ENCODE data around the gene STRBP.
"Not testable (repeated sequence)": the region's sequence is repeated elsewhere in the genome, so short reads cannot be mapped to it uniquely, and the experiment has no call there.

STRBP gene

DNA sequence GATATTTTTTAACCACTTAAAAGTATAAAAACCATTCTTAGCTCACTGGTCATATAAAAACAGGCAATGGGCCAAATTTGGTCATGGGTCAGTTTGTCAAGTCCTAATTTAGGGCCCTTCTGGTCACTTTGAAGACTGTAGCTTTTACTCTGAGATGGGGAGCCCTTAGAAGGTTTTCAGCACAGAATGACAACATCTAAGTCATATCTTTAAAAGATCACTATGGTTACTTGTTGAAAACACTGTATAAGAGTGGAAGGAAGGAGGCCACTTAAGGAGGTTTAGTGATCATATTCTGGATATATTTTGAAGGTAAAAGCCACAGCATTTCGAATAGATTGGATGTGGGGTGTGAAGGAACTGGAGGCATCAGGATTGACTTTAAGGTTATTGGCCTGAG lies 76.7 kb downstream of the STRBP start:
- DNase-seq (ENCODE audit: low read depth, low spot score), result no peak

DNA sequence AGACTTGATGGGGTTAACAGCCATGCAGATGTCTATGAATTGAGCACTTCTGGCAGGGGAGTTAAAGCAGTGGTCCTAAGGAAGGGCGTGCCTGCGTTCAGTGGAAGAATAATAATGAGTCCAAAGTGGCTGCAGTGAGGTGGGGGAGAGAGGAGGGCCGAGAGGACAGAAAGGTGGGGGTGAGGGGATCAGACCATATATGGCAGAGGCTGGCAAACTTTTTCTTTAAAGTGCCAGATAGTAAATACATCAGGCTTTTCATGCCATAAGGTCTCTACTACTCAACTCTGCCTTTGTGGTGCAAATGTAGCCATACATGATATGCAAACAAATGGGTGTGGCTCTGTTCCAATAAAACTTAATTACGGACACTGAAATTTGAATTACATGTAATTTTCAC lies 77.1 kb downstream of the STRBP start:
- no peak for DNase-seq (ENCODE audit: low read depth, low spot score)

DNA sequence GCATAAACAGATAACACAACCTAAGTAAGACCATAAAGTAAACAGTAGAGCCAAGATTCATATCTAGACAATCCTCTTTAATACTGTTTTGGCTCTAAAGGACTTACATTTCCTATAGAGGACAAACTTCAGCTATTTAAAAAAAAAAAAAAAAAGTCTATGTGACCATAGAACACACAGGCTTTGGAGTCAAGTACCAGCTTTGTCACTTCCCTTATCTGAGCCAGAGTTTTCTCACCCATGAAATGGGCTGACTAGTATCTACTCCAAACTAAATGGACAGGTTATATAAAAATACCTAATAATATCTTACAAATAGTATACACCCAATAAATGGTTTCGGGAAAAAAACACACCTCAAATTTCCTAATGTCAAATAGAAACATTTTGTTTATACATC lies 81.3 kb downstream of the STRBP start:
- no peak for DNase-seq (ENCODE audit: low read depth, low spot score)

DNA sequence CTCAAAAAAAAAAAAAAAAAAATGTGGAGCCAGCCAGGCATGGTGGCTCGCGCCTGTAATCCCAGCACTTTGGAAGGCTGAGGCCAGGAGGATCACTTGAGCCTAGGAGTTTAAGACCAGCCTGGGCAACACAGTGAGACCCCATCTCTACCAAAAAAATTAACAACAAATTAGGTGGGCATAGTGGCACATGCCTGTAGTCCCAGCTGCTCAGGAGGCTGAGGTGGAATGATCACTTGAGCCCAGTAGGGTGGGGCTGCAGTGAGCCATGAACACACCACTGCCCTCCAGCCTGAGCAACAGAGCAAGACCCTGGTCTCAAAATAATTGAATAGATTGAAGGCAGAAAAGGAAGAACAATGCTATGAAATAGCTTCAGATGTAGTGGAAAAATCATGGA lies 82.4 kb downstream of the STRBP start:
- not testable (repeated sequence) for DNase-seq (ENCODE audit: low read depth, low spot score)

DNA sequence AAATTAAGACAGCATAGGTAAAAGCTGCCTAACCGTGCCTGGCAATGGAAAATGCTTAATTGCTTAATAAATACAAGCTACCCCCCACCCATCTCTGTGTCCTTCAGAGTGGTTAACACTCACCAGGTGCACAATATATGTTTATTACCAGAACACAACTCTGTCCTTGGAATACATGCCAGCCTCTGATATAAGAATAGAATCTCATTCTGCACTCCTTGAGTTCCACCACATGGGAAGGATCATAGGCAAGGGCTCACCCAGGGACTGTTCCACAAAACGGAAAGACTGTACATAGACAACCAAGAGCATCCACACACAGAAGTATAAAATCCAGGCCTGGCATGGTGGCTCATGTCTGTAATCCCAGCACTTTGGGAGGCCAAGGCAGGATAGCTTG lies 91.4 kb downstream of the STRBP start:
- DNase-seq (ENCODE audit: low read depth, low spot score), result no peak

DNA sequence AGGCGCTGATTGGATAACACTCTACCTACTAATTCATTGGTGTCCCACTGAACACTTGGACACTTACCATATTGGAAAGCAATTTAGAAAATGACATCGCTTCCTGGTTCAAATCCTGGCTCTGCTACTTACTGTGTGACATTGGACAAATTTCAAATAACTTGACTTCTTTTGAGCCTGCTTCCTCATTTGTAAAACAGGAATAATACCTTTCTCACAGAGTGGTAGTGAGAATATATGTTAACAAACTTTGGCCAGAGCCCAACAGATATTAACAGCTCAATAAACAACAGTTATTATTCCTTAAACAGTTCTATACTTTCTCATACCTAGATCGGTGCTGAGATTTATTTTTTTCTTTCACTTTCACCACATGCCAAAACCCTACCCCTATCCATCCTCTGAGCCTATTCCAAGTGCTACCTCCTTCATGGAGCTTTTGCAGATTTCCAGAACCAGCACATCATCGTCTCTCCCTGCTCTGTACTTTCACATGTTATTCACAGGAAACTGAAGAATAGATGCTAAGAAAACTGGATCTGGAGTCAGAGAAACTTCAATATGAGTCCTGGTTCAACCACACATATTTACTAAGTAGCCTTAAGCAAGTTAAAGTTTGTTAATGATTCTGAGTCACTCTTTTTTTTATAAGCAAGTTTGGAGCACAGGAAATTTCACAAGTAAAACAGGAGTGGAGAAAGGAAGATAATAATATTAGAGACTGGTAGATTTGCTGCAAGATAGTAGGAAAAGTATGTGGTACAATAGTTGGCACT lies 92.3 kb downstream of the STRBP start:
- no peak for DNase-seq (ENCODE audit: low read depth, low spot score)

DNA sequence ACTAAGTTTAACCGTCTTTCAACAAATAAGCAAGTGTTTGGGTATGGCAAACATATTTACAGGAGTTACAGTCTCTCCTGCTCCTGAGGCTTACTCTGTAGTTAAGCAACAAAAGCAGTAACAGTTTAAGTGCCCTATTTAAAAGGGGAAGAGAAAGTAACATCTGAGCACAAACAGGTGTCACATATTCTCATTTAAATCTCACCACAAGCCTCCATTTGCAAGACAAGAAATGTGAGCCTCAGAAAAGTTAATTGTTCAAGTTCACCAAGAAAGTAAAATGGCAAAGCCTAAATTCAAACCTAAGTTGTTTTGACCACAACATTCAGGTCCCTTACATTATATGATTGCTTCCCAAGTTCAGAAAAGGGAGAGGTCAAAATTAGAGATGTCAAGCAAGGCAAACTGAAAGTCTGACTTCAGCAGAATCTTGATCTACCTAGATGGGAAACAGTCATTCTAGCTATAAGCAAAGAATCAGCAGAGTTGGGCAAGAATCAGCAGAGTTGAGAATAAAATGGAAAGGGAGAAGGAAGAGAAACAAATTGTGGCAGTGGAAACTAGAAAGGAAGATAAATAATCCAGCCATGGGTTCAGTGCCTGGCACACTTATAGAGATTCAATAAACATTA lies 93.4 kb downstream of the STRBP start:
- DNase-seq (ENCODE audit: low read depth, low spot score), result no peak

DNA sequence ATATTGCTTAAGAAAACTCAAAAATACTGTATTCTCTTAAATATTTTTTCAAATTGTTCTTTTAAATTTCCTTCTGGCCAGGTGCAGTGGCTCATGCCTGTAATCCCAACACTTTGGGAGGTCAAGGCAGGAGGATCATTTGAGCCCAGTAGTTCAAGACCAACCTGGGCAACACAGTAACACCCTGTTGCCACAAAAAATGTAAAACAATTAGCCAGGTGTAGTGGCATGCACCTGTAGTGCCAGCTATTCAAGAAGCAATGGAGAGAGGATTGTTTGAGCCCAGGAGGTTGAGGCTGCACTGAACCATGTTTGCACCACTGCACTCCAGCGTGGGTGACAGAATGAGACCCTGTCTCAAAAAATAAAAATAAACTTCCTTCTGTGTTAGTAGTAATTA lies 94.3 kb downstream of the STRBP start:
- no peak for DNase-seq (ENCODE audit: low read depth, low spot score)

DNA sequence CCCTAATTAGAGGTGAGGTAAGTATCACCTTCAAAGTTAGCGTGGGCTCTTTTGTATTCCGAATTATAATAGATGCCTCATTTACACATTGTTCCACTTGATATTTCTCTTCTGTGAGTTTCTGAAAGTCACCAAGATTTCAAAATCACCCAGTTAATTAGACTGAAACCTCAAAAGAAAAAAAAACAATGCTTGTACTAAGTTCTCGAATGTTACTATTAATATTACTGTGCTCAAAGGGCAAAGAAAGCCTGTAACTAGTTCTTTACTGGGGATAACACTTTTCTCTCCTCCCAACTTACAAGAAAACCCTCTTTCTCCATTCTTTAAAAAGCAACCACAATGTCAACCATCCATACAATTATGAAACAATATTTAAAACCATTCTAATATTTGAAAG lies 98.5 kb downstream of the STRBP start:
- DNase-seq (ENCODE audit: low read depth, low spot score), result no peak

DNA sequence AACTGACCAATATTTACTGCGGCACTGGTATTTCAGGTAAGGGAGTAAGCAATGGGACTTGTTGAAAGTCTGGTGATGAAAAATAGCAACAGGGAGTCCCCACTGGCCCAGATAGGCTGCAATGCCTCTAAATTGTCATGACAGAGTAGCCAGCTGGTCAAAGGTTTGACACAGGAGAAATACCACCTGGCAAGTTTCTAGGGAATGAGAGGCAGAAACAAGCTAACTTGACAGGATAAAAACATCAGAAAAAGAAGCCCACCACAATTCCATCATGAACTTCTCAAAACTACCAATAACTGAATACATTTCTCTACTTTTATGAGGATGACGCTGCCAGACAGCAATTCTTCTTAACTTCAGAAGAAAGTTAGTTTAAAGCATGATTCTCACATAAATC lies 99.8 kb downstream of the STRBP start:
- DNase-seq (ENCODE audit: low read depth, low spot score), result no peak

DNA sequence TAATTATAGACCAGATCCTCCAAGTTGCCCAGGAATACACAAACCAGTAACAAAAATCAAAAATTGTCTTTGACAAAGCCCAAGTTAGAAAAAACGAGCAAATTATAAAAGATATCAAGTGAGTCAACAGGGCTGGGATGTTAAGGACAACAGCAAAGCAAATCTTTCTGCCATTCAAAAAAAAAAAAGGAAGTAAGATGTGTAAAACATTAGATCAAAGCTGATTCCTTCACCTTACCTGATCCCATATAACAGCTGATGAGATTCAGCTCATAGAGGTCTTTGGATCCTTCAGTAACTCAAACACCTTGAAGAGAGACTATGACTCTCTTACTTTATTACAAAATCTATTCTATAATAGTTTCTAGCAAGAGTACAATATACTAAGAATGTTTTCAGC lies 100.9 kb downstream of the STRBP start:
- DNase-seq (ENCODE audit: low read depth, low spot score), result no peak

DNA sequence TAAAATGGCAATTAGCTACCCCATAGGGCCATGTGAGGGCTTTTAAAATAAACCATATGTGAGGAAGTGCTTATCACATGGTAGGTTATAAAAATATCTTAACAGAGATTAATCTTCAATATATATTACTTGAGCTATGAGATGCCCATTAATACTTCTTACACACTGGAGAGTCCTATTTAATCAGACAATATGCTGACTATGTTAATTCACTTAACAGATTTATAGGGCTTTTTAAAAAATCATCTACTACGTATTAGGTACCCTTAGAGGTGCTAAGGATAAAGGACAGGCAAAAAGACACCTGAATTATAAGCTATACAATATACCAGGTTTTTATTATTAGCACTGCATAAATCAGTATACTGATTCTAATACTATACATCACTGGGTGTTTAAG lies 102.6 kb downstream of the STRBP start:
- DNase-seq (ENCODE audit: low read depth, low spot score), result no peak

DNA sequence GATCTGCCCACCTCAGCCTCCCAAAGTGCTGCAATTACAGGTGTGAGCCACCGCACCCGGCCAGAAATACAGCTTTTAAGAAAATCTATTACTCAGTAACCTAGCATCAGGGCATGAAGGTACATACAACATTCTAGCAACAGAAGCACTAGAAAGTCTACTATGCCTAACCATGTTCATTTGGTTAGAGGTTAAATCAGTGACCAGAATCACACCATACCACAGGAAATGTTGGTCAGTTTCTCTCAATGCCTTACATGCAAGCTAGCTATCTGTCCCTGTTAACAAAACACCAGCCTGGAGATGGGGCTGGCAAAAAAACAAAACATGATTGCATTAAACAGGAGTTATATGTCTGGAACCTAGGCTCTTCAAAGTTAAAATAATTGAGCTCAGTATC lies 104.1 kb downstream of the STRBP start:
- DNase-seq (ENCODE audit: low read depth, low spot score), result no peak

DNA sequence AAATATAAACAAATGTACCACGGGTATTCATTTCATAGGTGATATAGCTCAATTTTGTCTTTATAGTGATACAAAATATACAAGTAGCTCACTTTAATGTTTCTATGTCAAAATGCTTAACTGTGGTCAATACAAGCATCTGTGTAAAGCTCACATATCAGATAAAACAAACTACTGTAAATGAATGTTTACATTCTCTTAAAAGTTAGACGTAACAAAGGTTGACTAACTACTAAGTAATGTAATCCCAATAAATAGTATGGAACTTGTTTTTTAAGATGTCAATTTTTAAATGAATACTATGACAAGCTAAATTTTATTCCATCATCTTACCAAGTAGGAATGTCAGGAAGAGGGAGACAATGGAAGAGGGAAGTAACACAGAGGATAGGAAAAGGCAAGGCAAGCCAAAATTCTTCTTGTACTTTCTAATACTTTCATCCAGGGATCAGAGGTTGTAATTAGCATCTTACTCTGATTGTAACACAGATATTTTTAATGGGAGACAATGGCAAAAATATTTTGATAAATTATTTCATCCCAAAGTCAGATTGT lies 105.5 kb downstream of the STRBP start:
- DNase-seq (ENCODE audit: low read depth, low spot score), result no peak

DNA sequence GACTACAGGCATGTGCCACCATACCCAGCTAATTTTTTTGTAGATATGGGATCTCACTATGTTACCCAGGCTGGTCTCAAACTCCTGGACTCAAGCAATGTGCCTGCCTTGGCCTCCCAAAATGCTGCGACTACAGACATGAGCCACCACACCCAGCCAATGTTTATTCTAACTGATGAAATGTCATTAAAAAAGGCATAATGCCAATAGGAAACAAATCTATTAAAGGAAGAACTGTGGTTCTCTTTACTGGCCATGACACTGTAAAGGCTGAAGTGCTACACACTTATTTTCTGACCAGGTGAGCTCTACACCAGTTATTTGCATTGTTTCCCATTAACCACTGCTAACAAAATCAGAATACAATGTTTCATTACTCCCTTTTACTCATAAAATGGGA lies 106.0 kb downstream of the STRBP start:
- no peak for DNase-seq (ENCODE audit: low read depth, low spot score)

DNA sequence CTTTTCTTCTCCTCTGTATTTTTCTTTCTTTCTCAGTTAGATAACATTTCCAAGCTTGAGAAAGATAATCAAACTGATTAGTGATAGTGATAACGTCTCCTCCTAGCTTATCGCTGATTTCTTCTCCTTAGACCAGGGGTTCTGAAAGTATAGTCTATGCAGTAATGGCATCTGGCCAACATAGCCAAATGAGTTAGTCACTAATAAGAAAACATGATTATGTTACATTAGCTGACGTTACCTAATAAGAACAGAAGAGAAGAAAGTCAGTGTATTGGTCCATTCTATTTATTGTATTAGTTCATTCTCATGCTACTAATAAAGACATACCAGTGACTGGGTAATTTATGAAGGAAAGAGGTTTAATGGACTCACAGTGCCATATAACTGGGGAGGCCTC lies 111.2 kb downstream of the STRBP start:
- peak; percentile 1 for DNase-seq (ENCODE audit: low read depth, low spot score)

DNA sequence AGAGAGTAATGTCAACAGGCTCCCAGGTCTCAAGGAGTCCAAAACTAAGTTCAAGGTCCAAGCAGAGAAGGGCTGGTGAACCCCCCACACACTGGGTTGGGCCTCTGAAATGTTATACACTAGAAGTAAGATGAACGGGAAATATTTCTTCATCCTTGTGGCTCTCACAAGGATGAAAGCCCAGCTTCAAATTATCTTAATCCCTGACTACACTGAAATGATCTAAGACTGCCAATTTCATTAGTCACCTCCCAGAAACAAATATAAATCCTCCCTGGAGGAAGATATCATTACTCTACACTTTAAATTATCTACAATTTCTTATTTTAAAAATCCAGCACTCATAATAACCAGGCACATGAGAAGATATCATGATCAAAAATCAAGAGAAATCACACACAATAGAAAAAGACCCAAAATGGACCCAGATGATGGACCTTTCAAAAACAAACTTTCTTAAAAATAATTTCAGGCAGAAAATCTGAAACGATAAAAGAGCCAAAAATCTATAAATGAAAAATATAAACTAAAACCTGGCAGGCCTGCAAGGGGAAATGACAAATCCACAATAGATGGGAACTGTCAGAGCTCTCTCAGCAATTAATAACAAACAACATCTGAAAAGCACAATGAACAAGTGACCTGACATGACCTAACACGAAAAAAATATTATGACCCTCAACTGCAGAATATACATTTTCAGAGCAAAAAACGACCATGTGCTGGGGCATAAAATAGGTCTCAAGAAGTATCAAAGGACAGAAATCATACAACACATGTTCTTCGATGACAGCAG lies 117.5 kb downstream of the STRBP start:
- no peak for DNase-seq (ENCODE audit: low read depth, low spot score)

DNA sequence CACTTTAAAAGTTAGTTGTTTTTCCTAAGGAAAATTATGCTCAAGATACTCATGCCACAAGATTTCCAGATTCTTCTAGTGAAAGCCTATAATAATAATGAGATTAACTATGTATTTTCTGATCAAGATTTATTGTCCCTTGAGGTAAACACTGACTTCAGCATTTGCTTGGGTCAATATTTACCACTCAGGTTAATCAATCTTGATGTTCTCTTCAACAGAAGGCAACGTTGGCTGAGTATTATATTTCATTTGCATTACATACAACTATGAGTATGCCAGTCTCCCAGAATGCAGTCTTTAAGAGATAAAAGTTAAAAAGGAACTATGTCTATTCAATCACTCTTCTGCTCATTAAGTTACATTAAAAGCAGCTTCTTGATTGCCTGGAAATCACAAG lies 119.3 kb downstream of the STRBP start:
- no peak for DNase-seq (ENCODE audit: low read depth, low spot score)

DNA sequence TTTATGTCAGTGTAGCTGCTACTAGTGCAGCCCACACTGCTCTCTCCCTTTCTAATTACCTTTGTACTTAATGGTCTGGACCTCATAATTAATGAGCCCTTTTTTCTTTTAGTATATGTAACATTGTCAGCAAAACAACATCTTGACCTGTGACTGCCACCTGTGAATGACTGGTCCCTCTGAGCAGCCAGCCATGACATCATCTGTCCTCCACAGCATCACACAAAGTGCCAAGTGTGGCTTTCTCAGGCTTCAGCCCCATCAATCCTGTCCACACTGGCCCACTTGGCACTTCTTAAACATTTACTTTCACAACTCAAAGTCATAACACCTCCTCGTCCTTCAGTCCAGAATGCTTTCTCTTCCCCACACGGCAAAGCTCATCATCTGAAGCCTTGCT lies 130.2 kb downstream of the STRBP start:
- no peak for DNase-seq (ENCODE audit: low read depth, low spot score)

DNA sequence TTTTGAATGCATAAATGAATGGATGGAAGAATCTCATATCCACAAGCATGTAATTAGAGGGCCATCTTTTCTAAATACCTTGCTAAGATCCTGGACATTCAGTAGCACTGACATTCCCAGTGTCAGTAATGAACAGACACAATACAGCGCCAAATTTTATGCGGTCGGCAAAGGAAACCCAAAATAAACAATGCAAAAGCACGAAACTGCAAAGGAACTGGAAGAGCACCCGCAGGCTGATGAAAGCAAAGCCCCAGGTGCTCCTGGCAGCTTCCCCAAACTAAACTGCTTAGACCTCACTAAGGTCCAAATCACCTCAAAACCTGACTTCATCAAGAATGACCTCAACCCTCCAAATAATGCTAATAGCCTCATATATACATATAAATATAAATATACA lies 133.0 kb downstream of the STRBP start:
- DNase-seq (ENCODE audit: low read depth, low spot score), result no peak

DNA sequence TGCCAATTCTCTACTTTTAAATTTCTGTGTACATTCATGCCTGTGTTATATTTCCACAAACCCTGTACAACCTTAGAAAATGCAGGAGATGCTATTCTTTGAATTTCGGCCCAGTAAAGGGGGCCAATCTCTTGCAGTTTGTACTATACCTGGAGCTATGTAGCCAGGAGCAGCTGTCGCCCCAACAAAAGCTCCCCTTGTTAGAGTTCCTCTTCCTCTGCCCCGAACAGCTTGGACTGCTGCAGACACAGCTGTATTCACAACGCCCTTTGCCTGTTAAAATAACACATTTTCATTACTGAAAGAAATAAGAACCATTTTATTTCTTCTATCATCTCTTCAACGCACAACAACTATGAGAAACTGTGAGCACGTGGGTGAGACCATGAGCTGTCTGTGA lies 135.7 kb downstream of the STRBP start:
- no peak for DNase-seq (ENCODE audit: low read depth, low spot score)

DNA sequence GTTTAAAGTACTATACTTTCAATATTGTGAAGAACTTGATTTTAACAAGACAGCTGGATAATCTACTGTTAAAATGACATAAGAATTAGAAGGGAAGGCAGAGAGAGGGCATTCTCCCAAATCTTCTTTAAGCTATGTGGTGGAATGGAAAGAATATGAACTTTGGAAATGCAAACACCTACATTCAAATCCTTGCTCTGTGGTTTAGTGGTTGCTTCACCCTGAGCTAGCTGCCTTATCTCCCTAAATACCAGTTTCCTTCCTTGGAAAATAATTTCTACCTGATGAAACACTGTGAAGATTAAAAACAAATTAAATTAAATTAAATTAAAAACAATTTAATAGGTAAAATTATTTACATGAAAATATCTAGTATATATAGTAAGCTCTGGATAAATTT lies 136.4 kb downstream of the STRBP start:
- no peak for DNase-seq (ENCODE audit: low read depth, low spot score)

DNA sequence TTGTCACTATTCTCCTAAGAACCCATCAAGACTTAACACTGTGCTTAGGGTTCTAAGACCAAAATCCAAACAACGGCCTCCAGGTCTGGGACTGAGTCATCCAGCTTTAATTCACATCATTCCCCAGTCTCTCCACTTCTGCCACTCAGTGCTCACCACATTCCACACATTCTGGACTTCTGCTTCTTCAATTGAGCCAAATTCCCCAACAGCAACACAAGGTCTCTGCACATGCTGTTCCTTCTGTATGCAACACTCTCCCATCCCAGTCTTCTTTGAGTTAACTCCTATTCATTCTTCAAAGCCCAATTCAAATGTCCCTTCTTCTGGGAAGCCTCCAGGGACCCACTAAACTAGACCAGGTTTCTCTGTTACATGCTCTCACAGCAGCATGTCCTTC lies 137.1 kb downstream of the STRBP start:
- DNase-seq (ENCODE audit: low read depth, low spot score), result no peak

Measured in smooth muscle cell of the brain vasculature (primary cell).